RPMI8226 (cell line): ENCODE results near the gene ROS1.

Experiments
- DNase-seq: peaks from one replicate; pipeline ENCODE4 v3.0.0-alpha.2; 2015

ROS1 gene

DNA sequence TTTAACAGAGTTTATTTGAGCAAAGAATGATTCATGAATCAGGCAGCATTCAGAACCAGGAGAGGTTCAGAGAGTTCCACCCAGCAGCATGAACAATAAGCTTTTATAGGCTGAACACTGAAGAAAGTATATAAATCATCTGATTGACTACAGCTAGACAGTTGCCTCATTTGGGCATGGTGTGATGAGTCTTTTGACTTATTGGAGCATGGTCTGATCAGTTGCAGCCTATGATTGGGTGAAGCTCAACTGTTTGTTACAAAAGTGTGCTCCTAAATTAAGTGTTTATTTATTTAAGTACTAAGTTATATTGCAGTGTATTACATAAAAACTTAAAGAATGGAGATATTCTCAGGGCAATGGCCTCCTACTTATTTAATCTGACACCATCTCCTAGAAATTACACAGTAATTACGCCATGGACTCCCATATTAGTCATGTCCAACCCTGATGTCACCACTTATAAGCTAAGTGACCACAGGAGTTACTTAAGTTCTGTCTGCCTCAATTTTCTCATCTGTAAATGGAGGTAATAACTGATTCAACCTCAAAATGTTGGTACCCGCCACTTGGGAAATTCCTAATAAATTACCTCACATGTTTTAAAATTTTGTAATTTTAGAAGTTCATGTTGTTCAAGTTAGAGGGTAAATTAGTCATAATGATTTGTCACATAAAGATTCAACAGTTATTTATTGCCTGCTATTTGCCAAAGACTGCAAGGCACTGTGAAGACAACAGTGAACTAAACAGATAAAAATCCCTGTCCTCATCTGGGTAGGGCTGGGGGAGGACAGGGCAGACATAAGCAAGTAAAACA, 15.2 kb upstream of the ROS1 start:
- DNase-seq, result no peak

DNA sequence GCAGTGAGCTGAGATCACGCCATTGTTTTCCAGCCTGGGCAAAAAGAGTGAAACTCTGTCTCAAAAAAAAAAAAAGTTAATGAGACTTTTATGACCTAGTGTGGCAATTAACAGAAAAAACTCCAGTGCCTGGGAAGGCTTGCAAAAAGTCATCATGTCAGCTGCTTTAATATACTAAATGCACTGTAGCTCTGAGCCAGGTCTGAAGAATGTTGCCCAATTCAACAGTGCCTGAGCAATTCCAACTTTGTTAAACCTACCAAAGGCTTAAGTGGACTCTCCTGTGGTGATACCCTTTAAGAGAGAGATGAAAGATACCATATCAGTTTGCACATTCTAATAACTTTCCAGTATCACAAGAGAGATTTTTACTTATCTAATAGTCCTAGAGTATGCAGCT, 6.5 kb upstream of the ROS1 start:
- no peak for DNase-seq

DNA sequence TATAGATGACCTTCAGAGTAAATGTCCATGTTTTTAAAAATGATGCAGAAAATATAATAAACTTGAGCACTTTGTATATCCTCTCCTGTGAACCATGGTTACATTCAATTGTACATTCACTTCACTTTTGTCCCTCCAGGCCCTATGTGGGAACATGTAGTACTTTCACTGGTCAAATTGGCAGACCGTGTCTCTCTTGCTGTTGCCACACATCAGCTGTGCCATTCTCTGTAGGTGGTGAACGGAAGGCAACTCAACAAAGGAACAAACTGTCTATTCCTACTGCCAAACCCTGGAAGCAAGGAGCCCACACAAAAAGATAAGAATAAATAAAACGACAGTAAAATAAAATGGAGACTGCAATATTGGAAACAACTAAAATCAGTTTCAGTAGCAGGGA, 2.0 kb downstream of the ROS1 start:
- DNase-seq, result no peak

DNA sequence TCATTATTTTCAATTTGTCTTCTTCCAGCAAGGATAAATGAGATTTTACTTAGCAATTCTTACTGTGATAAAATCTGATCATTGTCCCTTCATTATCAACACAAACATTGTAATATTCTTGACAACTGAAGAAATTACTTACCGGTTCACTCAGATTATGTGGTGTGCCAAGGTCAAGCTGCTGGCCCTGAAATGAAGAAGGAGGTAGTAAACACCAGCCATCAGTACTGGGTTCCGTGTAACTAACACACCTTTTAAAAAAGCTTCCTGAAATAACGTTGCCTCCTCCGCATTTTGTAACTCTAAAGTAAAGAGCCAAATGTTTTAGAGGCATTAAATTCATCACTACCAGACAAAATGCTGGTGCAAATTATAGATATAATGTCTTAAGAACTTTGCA, 7.4 kb downstream of the ROS1 start:
- no peak for DNase-seq

DNA sequence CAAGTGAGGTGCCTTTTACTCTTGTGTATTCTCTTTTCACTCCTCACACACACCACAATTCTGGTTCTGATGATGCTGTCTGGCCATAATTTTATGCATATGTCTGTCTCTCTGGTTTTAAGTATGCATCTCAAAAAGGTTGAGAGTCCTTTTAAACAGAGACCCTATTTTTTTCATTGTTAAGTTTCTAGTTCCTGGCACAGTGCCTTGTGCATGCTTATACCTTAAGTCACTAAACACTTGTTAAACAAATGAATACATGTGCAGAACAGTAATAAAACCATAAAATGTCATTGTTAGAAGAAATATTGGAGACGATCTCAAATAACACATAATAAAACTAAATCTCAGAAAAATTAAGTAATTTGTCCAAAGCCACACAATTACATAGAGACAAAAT, 7.9 kb downstream of the ROS1 start:
- no peak for DNase-seq

DNA sequence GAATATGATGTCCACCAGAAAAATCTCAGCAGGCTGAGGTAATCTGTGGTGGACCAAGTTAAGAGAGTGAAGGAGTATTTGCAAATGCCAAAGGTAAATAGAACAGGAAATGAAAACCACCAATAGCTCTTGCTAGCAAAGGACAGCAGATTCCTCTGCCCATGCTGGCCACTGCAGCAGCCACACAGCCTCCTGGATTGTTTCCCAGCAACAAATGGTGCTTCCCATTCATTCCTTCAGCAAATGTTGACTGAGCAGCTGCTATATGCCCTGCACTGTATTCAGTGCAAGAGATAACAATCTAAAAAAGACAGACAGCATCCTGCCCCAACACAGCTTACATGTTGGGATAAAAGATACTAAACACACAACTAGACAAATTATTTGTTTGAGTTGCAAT, 11.0 kb downstream of the ROS1 start:
- no peak for DNase-seq

DNA sequence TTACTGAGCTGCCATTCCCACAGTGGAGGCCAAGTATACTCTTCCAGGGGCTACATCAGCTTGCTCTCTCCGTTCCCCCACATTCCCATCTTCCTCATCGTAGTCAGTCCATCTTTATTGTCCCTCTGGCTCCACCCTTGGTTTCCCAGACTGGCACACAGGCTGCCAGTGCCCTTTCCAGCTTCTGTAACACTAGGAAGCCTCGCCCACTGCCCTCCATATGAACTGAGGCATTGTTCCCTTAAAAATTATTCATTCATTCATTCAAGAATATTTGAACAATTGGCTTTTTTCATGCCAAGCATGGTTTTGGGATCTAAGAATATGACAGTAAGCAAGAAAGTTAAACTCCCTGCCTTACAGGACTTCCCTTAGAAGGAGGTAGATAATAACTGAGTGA, 14.3 kb downstream of the ROS1 start:
- DNase-seq, result no peak

DNA sequence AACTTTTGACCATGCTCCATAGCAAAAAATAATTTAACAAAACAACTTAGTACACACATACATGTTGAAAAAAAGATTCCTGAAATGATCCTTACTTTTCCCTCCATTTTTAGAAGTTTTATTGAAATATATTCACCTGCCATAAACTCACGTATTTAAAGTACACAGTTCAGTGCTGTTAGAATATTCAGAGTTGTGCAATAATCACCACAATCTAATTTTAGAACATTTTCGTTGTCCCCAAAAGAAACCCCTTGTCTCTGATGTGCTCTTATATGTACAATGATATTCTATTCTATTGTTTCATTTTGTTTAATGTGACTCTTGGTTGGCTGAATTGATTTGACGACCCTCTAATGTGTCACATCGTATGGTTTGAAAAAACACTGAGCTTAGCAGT, 15.9 kb downstream of the ROS1 start:
- DNase-seq, result no peak

DNA sequence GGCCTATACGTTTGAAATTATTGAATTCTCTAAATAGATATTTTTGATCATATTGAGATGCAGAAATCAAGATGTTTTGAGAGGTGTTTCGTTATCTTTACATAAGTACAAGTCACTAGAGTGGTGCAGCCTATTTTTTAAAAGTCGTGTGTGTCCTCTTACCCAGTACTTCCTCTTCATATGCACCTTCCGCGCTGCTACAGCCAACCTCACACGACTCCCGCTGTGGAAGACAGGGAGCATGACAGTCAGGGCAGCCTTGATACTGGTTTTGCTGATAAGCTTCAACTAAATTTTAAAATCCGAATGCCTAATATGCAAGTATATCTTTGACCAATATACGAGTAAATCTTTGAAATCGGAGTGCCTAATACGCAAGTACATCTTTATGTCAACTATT, 16.3 kb downstream of the ROS1 start:
- DNase-seq, result no peak

DNA sequence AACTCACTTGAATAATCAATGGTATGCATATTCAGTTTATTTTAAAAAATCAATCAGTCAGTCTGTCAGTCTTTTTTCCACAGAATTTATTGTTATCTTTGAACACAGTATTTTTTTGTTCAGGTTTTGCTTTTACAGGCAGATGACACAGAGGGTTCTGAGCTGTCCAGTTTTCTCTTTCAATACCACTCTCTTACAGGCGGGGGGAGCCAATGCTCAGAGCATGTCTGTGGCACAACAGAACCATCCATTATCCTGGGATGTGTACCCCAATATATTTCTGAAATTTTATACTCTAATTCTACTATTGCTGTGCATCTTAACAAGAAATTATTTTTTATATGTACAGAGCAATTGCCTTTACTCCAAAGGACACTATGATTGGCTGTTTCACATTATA, 21.2 kb downstream of the ROS1 start:
- no peak for DNase-seq

DNA sequence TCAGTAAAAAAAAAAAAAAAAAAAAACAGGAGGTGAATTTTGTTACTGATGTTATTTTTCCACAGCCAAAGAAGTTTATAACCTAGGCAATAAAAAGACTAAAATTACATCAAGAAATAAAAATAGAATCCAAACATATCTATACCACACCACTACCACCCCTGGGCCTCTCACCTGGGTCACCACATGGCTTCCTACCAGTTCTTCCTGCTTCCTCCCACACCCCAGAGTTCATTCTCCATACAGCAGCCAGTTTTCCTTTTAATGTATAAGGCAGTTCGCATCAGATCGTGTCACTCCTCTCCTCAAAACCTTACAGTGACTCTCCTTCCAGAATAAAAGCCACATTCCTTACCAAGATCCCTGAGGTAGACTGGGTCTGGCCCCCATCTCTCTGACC, 23.9 kb downstream of the ROS1 start:
- DNase-seq, result no peak

DNA sequence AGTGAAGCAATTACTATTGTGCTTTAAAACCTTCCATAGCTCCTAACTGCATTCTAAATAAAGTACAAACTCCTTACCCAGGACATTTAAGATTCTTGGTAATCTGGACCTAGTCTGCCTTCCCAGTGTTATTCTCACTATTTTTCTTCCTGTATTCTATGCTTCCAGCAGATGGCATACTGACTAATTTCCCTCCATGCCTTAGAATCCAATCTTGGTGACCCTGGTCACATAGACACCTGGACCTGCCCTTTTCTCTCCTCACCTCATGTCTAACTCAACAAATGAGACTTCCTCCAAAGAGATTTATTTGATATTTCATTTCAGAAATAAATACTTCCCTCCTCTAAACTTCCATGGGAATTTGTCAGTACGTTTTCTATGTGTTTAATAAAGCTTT, 25.8 kb downstream of the ROS1 start:
- no peak for DNase-seq

DNA sequence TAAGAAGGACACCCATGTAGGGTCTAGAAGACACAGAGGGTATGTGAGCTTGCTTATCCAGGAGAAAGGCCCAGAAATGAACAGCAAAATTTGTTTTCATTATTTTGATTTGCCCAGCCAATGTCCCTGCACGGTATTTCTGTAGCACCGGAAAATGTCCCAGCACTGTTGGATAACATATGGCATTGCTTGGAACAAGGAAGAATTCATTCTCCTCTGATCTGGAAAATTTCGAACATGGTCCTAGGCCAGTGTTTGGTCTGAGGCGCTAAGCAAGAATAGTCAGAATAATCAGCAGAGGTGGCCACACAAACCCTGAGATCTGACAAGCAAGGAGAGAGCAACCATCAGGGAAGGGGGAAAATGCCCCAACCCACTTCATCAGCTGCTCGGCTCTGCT, 26.6 kb downstream of the ROS1 start:
- no peak for DNase-seq

DNA sequence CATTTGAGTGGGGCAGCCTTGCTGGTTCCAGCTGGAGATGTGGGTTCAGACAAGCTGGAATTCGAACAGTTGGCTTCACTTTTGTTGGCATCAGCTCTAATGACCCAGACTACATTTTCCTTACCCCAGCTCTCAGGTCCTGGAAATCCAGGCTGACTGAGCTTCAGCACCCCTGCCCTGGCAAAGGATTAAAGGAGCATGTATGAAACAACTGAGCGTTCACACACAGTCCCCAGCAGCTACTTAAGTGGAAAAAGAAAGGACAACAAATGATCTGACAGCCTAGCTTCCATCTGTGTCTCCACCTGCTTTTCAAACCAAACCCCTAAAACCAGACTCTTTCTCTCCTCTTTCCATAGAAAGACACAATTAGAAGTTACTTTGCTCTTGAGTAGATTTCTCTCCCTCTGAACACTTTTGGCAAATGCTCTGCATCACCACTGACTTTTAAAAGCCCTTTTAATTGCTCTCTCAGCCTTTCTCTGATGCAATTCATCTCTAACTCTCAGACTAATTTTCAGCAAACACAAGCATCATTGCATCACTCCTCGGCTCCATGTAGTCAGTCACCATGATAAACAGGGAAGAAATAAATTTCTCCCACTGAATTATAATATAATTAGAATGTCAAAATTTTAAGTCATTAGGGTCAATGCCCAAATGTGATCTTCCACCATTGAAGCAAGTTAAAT, 28.1 kb downstream of the ROS1 start:
- no peak for DNase-seq

DNA sequence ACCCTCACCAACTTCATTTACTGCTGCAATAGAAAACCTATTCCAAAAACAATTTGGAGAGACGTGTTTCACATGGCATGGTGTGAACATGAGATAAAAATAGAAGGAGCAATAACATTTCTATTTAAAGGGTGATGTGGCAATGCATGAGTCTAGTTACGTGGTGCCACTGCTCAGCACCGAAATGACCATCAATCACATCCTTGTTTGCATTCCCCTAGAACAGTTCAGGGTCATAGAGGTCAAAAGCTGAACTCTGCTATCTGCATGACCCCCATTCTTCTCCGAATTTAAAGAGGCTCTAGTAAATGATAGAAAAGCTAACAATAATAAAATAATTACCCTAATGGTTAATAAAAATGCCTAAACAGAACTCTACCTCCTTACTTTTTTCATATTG, 29.5 kb downstream of the ROS1 start:
- no peak for DNase-seq

DNA sequence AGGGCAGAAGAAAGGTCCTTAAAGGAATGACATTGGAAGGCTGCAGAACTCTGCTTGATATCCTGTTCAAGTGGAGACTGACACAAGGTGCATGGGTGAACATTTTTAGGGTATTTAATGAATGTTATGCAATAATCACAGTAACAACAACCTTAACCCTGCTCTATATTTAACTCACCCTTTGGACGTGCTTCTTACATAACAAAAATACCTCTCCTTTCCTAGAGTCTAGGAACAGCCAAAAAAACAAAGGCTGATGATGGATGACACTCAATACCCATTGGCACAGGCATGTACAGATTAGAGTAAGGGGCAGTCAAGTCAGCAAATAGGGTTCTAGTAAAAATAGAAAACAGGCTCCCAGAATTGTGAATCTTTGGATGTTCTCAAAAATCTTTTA, 30.6 kb downstream of the ROS1 start:
- DNase-seq, result no peak

DNA sequence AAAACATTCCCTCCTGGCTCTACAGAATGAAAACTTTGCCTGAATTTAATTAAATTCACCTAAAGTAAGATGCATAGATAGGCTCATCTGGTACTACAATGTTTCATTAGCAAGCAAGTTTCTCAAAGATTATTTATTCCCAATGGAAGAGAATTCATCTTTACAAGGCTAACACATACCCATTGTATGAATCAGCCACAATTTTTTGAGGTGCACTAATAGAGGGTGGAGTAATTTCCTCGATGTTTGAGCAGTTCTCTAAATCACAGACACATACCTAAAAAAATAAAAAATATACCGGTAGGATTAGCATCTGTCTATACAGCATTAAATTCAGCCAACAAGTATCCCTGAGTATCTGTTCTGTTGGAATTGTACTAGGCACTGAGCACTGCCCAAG, 32.7 kb downstream of the ROS1 start:
- DNase-seq, result no peak

DNA sequence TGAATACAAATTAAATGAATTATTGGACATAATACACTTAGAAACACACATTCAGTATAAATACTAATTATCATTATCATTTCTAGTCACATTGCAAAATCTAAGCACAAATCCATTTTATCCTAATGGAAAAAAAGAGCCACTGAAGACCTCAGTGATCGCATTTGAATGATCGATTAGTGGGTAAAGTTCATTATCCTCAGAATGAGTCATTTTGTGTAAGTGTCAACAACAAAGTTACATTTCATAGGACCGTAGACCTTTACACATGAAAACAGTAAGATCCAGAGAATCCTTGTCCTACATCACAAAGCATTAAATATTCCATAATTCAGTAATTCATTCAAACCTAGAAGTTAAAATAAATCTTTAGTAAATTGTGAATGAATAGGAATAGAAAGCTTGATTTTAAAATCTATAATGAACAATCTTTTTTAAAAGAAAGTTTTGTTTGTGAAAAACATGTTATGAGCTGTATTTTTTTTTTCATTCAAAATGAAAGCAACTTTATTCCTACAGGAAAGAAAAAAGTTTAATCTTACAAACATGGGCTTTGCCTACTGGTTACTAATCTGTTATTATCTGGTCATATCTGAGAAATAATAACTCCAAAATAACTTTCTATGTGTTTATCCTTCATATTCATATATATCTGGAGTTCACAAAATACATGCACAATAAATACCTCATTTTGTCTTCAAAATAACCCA, 33.7 kb downstream of the ROS1 start:
- no peak for DNase-seq

DNA sequence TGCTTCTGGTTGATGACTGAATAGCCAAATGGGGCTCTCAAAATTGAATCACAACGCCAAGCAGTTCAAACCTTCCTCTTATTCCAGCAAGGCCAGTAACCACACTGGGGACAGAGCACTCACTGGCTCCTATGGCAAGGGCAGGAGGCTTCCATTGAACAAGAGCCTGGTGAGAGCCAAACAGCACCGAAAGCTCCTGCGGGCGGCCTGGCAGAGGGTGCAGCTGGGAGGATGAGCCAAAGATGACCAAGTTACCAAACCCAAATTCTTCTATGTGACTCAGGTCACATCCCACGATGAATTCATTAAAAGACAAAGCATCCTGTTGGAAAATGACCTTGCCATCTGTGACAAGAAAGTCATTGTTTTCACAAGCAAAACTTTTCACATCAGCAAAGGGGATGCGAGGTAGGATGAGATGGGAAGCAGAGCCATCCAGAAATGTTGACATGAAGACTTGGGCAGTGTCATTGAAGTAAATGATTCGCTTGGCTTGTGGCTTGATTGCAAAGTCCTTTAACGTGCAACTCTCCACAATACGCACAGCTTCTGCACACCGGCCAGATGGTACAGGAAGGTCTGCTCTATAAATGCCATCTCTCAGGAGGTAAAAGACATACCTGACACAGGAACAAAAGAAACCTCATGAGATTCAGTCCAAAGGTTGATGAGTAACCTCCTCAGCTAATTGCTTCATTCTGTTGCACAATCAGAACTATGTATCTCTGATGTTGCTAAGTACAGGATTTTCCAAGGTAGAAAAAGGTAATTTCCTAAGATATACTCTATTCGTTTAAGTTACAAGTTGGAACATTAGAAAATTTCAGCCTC, 36.3 kb downstream of the ROS1 start:
- DNase-seq, result no peak

DNA sequence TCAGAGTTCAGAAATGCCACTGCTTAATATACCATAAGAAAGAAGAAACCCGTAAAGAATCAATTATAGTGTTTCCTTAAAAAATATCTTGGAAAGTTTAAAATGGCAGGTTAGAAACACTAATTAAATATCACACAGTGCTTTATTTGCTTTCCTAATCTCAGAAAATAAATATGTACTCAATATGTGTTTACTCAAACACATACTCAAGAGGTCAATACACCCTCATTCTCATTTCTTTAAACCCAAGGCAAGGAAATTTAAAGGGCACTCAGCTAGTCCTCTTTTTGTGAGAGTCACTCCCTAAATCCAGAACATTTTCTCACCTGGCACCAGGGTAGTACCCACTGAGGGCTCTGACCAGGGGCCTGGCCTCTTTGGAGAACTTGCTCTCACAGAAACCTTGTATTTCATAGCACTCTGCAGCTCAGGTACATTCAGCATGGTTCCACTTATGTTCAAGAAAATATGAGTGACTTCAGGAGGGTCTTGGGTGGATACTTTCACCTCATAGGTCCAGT, 38.2 kb downstream of the ROS1 start:
- no peak for DNase-seq

DNA sequence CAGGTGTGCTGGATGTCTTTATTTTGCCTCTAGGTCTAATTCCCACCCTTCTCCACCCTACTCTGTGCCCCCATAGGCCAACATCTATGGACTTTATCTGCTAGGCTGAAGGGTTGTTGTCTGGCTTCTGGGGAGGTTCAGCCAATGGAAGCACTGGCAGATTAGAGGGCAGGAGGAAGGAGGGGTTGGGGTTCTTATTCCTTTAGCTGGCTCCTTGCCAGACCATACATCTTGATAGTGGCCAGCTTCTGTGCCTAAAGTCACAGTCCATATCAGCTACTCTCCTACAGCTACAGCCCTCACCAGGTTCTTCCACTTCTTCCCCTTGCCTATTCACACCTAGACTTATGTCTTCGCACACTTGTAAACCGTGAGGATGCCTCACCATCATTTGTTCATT, 41.1 kb downstream of the ROS1 start:
- DNase-seq, result no peak

DNA sequence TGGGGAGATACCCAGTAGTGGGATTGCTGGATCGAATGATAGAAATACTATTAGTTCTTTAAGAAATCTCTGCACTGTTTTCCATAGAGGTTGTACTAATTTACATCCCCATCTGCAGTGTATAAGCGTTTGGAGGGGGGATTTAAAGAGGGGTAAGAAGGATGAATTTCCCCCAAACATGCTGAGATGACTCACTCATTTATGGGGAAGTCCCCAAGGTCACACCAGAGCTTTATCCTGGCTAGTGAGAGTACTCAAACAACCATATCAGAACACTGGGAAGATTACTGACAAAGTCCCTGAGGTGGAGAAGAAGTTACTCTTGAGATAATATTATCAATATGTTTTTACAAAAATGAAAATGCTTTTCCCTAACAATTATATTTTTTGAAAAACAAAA, 44.0 kb downstream of the ROS1 start:
- no peak for DNase-seq

DNA sequence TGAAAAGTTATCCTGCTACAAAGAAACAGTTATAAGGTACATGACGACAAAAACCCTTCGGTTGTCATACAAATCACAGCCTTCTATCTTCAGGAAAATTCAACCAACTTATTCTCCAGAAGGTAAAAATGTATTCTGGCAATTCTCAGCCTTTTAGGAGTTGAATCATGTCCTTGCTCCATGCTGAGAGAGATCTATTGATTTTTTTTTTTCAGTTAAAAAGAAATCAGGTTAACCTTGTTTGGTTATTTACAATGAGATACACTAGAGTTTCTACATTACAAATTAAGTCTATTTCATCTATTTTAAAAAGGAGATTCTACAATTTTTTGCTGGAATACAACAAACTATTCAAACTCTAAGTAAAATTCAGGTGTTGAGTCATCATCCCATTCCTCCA, 45.4 kb downstream of the ROS1 start:
- DNase-seq, result no peak
